ENCODE data around the gene HNRNPLL. TPM values are rescaled to one million over a fixed set of nuclear protein-coding genes. Genes with fewer than 3 reads are reported as not detected.

HNRNPLL gene
- total and polyA plus RNA-seq, 2 of the 8 experiments (the other 6 are each of a cell fraction or from before 2014, with no cell fraction given), result 18.6 to 69.3 TPM

DNA sequence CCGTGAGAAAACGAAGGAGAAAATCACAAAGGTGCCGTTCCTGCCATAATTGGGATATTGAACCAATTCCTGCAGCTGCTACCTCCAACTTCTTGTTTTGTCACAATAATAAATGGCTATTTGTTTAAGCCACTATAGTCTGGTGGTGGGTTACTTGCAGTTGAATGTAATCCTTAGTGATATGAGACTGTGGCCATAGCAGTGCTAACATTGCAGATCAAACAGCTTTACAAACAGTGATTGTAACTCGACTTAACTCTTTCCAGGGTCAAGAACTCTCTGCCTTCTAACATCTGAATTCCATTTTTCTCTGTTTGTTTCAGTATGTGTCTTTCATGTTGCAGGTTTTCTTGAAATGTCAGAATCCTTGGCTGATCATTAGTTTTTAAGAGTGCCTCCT, 24.7 kb upstream of the HNRNPLL start:
- Histone ChIP-seq H3K56ac (replicated peaks; ENCODE audit: insufficient read length, low read depth, low read length) (no peak overlapping the region), H3K23me2 (ENCODE audit: low read depth, low read length) (no peaks in the 10 kb centered on the region), H3K27me3 (replicated peaks in 1 of 4; ENCODE audit: control insufficient read depth in 3 of 4, extremely low read depth in 1 of 4, insufficient read depth in 3 of 4, low read length in 3 of 4) (no peaks in the 10 kb centered on the region), H2BK12ac (ENCODE audit: low read depth, low read length) (no peak overlapping the region), H3K14ac (ENCODE audit: insufficient read length) (no peak overlapping the region), H3K9ac (replicated peaks in 1 of 4; ENCODE audit: extremely low read depth in 1 of 4, low read depth in 3 of 4, low read length in 3 of 4) (no peak overlapping the region), H3K36me3 (ENCODE audit: control insufficient read depth in 2 of 4, insufficient read depth in 4 of 4, low read length in 3 of 4) (no peaks in the 10 kb centered on the region), H3K79me1 (ENCODE audit: low read depth, low read length) (no peaks in the 10 kb centered on the region), H3K4me3 (ENCODE audit: extremely low read depth in 1 of 4, insufficient read depth in 2 of 4, low read depth in 3 of 4, low read length in 4 of 4) (no peak overlapping the region), H2BK20ac (ENCODE audit: low read length) (no peak overlapping the region), H2BK15ac (ENCODE audit: low read length) (no peak overlapping the region), H2AK5ac (ENCODE audit: low read depth, low read length) (no peak overlapping the region), H3K4me1 (replicated peaks in 1 of 4; ENCODE audit: control insufficient read depth in 3 of 4, insufficient read depth in 4 of 4, low read length in 3 of 4) (no peaks in the 10 kb centered on the region), H3K27ac (ENCODE audit: low read depth, low read length) (no peak overlapping the region), H4K8ac (ENCODE audit: extremely low read depth, insufficient read depth, low read length) (no peak overlapping the region), H3K4ac (replicated peaks; ENCODE audit: insufficient read length, low read depth, low read length) (no peak overlapping the region), H4K5ac (ENCODE audit: insufficient read length, low read depth, low read length) (no peak overlapping the region), H2BK5ac (ENCODE audit: low read depth, low read length) (no peak overlapping the region), H3K79me2 (ENCODE audit: control insufficient read depth in 1 of 2, insufficient read depth in 2 of 2, low read length in 2 of 2) (no peaks in the 10 kb centered on the region), H3K18ac (ENCODE audit: extremely low read depth, low read length) (no peak overlapping the region), H3K9me3 (ENCODE audit: insufficient read depth in 2 of 2, low read depth in 1 of 2, low read length in 1 of 2) (0 out of 4 replicates have a peak, but pooled peaks cover 0 to 4% of the 10 kb centered on the region in 2 experiments), H3K4me2 (ENCODE audit: insufficient read depth in 1 of 2, low read depth in 2 of 2, low read length in 2 of 2) (no peak overlapping the region), H4K20me1 (replicated peaks in 1 of 2; ENCODE audit: control insufficient read depth in 1 of 2, insufficient read depth in 2 of 2, low read length in 2 of 2) (no peaks in the 10 kb centered on the region), H3K23ac (ENCODE audit: insufficient read length) (no peak overlapping the region), H2BK120ac (replicated peaks; ENCODE audit: low read depth, low read length) (no peak overlapping the region), H4K91ac (replicated peaks; ENCODE audit: insufficient read length, low read length) (no peak overlapping the region), H2AFZ (ENCODE audit: low read length) (no peak overlapping the region)
- DNase-seq (ENCODE audit: low read depth in 1 of 2, low spot score in 2 of 2) (no peak), FAIRE-seq (no peak)
- TF ChIP-seq SIRT6 (IDR thresholded peaks at IDR 0.05; ENCODE audit: low read length) (no peak), SRF (IDR thresholded peaks at IDR 0.05; ENCODE audit: low read depth, low read length) (no peak), YY1 (IDR thresholded peaks at IDR 0.05; ENCODE audit: low read depth, low read length) (no peak), POLR2AphosphoS5 (IDR thresholded peaks at IDR 0.05; ENCODE audit: low read depth, low read length) (no peak), HDAC2 (IDR thresholded peaks at IDR 0.05; ENCODE audit: borderline replicate concordance in 1 of 2, low read depth in 2 of 2, low read length in 2 of 2) (no peak), EZH2 (IDR thresholded peaks at IDR 0.05; ENCODE audit: low read depth, low read length, severe bottlenecking) (no peak), BACH1 (IDR thresholded peaks at IDR 0.05; ENCODE audit: low read length) (no peak), RAD21 (IDR thresholded peaks at IDR 0.05 in 1 of 2, conservative IDR thresholded peaks at IDR 0.05 in 1 of 2; ENCODE audit: low read depth in 2 of 2, low read length in 2 of 2) (no peak), GABPA (IDR thresholded peaks at IDR 0.05; ENCODE audit: borderline replicate concordance, insufficient read depth, low read length) (no peak), RXRA (IDR thresholded peaks at IDR 0.05; ENCODE audit: insufficient read depth, low read depth, low read length) (no peak), NRF1 (IDR thresholded peaks at IDR 0.05; ENCODE audit: low read depth, low read length) (no peak), CEBPB (IDR thresholded peaks at IDR 0.05; ENCODE audit: low read depth, low read length) (no peak)
- TF ChIP-seq, protein P1, sequence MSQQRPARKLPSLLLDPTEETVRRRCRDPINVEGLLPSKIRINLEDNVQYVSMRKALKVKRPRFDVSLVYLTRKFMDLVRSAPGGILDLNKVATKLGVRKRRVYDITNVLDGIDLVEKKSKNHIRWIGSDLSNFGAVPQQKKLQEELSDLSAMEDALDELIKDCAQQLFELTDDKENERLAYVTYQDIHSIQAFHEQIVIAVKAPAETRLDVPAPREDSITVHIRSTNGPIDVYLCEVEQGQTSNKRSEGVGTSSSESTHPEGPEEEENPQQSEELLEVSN (IDR thresholded peaks at IDR 0.05), result no peak
- 92% methylated on average over 4 of the region's 4 CpGs; no CpG with 5 or more reads in 1 of the 2 experiments for WGBS, 2 experiments (ENCODE audit: extremely low coverage in 1 of 2, insufficient coverage in 1 of 2, insufficient read length in 1 of 2, insufficient replicate concordance in 2 of 2, low coverage in 1 of 2, low lambda C conversion rate in 2 of 2, missing lambda C conversion rate in 1 of 2)
- ChIA-PET POLR2A (ENCODE audit: partially characterized antibody) (interaction anchor here (0.7 to 1.3 kb wide), 2 partner anchors 10 to 112 kb away, joined by 3 read pairs; no protein-coding TSS in a partner anchor), CTCF (ENCODE audit: partially characterized antibody) (interaction anchor here (0.6 to 3.1 kb wide), 3 partner anchors 24 to 69 kb away, joined by 3 to 11 read pairs (median 9); partner anchors contain the start of gene HNRNPLL)

Data from H1 (cell line).